Liver (tissue), 9 donors: ENCODE data around the gene RPS6KA2. TPM values are rescaled to one million over a fixed set of nuclear protein-coding genes. Genes with fewer than 3 reads are reported as not detected.
A peak's percentile ranks its signal among the peaks of the same experiment; 100 is the strongest.
"Not testable (repeated sequence)": the region's sequence is repeated elsewhere in the genome, so short reads cannot be mapped to it uniquely, and the experiment has no call there.

Experiments
- DNase-seq: peaks from one replicate; pipeline ENCODE4 v3.0.0-alpha.2; 2017; ENCODE audit warnings: low spot score
- H3K27ac ChIP-seq, 2 donors: one replicate each; pipeline ENCODE4 v1.7.0; 2013; ENCODE audit warnings: inconsistent platforms in 2 of 2, low read length in 2 of 2, control low read depth in 1 of 2, low read depth in 1 of 2, mild to moderate bottlenecking in 1 of 2
- H3K27me3 ChIP-seq, 4 donors: one replicate each; pipeline versions ENCODE4 v1.6.1 to v1.7.0; 2013; ENCODE audit warnings: low read length in 3 of 4, inconsistent platforms in 1 of 4, mild to moderate bottlenecking in 1 of 4, moderate library complexity in 1 of 4; ENCODE audit not compliant: control insufficient read depth in 4 of 4, insufficient read depth in 4 of 4
- H3K36me3 ChIP-seq, 4 donors: one replicate each; pipeline versions ENCODE4 v1.6.1 to v1.7.0; 2013; ENCODE audit warnings: low read length in 3 of 4, mild to moderate bottlenecking in 3 of 4, low read depth in 1 of 4, moderate library complexity in 1 of 4; ENCODE audit not compliant: control insufficient read depth in 4 of 4, insufficient read depth in 3 of 4
- H3K4me1 ChIP-seq, 4 donors: one replicate each; pipeline versions ENCODE4 v1.6.1 to v1.7.0; 2013; ENCODE audit warnings: low read length in 3 of 4, mild to moderate bottlenecking in 3 of 4, moderate library complexity in 1 of 4; ENCODE audit not compliant: control insufficient read depth in 4 of 4, insufficient read depth in 4 of 4
- H3K4me3 ChIP-seq, 3 donors: one replicate each; pipeline versions ENCODE4 v1.6.1 to v1.7.0; 2013; ENCODE audit warnings: low read length in 3 of 3, control low read depth in 1 of 3, low read depth in 1 of 3, mild to moderate bottlenecking in 1 of 3
- H3K9ac ChIP-seq, 2 donors: one replicate each; pipeline ENCODE4 v1.7.0; 2013; ENCODE audit warnings: low read length in 2 of 2, mild to moderate bottlenecking in 2 of 2, moderate library complexity in 2 of 2, control low read depth in 1 of 2, low read depth in 1 of 2
- H3K9me3 ChIP-seq, 4 donors: one replicate each; pipeline versions ENCODE4 v1.6.1 to v1.7.0; 2013; ENCODE audit warnings: low read length in 3 of 4; ENCODE audit not compliant: control insufficient read depth in 4 of 4
- EGR1 ChIP-seq, 2 donors: IDR thresholded peaks; 2 replicates each; pipeline ENCODE4 v1.6.1; 2016 to 2018; ENCODE audit warnings: antibody characterized with exemption in 2 of 2, low read depth in 2 of 2
- FOXA1 ChIP-seq: IDR thresholded peaks from 2 replicates; pipeline ENCODE4 v1.6.1; 2016; ENCODE audit warnings: antibody characterized with exemption
- FOXA2 ChIP-seq: IDR thresholded peaks from 2 replicates; pipeline ENCODE4 v1.6.1; 2016; ENCODE audit warnings: antibody characterized with exemption
- HNF4A ChIP-seq, 2 donors: conservative IDR thresholded peaks; 2 replicates each; pipeline ENCODE4 v1.6.1; 2016; ENCODE audit warnings: antibody characterized with exemption in 2 of 2, mild to moderate bottlenecking in 2 of 2
- HNF4G ChIP-seq: IDR thresholded peaks from 2 replicates; pipeline ENCODE4 v1.6.1; 2016; ENCODE audit warnings: antibody characterized with exemption
- JUND ChIP-seq, 2 donors: IDR thresholded peaks; 2 replicates each; pipeline ENCODE4 v1.6.1; 2016; ENCODE audit warnings: antibody characterized with exemption in 2 of 2
- NR2F2 ChIP-seq: IDR thresholded peaks from 2 replicates; pipeline ENCODE4 v1.6.1; 2016; ENCODE audit warnings: antibody characterized with exemption
- RAD21 ChIP-seq, 2 donors: IDR thresholded peaks; 2 replicates each; pipeline ENCODE4 v1.6.1; 2016; ENCODE audit warnings: antibody characterized with exemption in 2 of 2, mild to moderate bottlenecking in 2 of 2
- RXRA ChIP-seq, 2 donors: IDR thresholded peaks; 2 replicates each; pipeline ENCODE4 v1.6.1; 2017 to 2018; ENCODE audit warnings: antibody characterized with exemption in 2 of 2, mild to moderate bottlenecking in 1 of 2
- SP1 ChIP-seq: IDR thresholded peaks from 2 replicates; pipeline ENCODE4 v1.6.1; 2018; ENCODE audit warnings: antibody characterized with exemption, mild to moderate bottlenecking
- YY1 ChIP-seq: IDR thresholded peaks from 2 replicates; pipeline ENCODE4 v1.6.1; 2016; ENCODE audit warnings: antibody characterized with exemption, mild to moderate bottlenecking
- WGBS: extraction: QIAGEN DNeasy Blood & Tissue Kit; methylation state at CpG from one replicate; pipeline ENCODE4 v1.1.7; 2013; 5-methylcytosine and 5-hydroxymethylcytosine counted together
- polyA plus RNA-seq, 2 donors: library from polyadenylated mRNA; stranded (reverse) in 1 of 2; unstranded in 1 of 2; fragments of 200-250 nt in 1 of 2; fragments of >200 nt in 1 of 2; fragmentation: Nextera tagmentation in 1 of 2; extraction: Ambion mirVana in 1 of 2; gene quantifications; one replicate each; pipeline versions ENCODE4 v1.2.1 to v1.2.3, GENCODE V29; 2013 to 2015
- total RNA-seq, 2 donors: library from RNA; depleted of rRNA; stranded (reverse); fragments of >200 nt; gene quantifications; one replicate each; pipeline ENCODE4 v1.2.3, GENCODE V29; 2014
- TF ChIP-seq, protein P1 (sequence below): IDR thresholded peaks from 2 replicates; pipeline ENCODE4 v1.6.1; 2016; ENCODE audit warnings: antibody characterized with exemption, mild to moderate bottlenecking
- TF ChIP-seq, protein P2 (sequence below): fragments of 150-350 bp; IDR thresholded peaks from 2 replicates; pipeline ENCODE4 v1.5.1; 2017; ENCODE audit warnings: improper control_type of control experiment, low read depth, low read length; ENCODE audit not compliant: missing input control
- TF ChIP-seq, protein P3 (sequence below): IDR thresholded peaks from 2 replicates; pipeline ENCODE4 v1.6.1; 2016; ENCODE audit warnings: antibody characterized with exemption
- TF ChIP-seq, protein P4 (sequence below): IDR thresholded peaks from 2 replicates; pipeline ENCODE4 v1.6.1; 2016; ENCODE audit warnings: antibody characterized with exemption
- donor health status: healthy.
- donor health status: healthy.
- donor health status: healthy.
- donor health status: healthy.
- donor health status: healthy.

Gene RPS6KA2
- total and polyA plus RNA-seq, 4 donors, result 2.5 to 9.0 (median 5.0) TPM

DNA sequence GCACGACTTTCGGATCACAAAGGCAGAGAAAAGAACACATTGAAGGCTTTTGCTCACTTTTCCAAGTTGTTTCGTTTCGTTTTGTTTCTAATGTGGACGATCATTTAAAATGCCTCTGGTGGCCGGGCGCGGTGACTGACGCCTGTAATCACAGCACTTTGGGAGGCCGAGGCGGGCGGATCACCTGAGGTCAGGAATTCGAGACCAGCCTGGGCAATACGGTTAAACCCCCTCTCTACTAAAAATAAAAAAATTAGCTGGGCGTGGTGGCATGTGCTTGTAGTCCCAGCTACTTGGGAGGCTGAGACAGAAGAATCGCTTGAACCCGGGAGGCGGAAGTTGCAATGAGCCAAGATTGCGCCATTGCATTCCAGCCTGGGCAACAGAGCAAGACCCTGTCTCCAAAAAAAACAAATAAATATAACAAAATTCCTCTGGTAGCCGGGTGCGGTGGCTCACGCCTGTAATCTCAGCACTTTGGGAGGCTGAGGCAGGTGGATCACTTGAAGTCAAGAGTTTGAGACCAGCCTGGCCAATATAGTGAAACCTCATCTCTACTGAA is 243.2 kb downstream of the RPS6KA2 start:
- Histone ChIP-seq H3K27ac (peak overlapping the region; percentile 93 to 99), H3K4me3 (peak overlapping the region; percentile 43 to 81 (median 51)), H3K9ac (peak overlapping the region; percentile 64 to 88), H3K4me1 (peaks cover 20 to 51% (median 40%) of the 10 kb centered on the region in 4 donors)
- TF ChIP-seq, protein P1, sequence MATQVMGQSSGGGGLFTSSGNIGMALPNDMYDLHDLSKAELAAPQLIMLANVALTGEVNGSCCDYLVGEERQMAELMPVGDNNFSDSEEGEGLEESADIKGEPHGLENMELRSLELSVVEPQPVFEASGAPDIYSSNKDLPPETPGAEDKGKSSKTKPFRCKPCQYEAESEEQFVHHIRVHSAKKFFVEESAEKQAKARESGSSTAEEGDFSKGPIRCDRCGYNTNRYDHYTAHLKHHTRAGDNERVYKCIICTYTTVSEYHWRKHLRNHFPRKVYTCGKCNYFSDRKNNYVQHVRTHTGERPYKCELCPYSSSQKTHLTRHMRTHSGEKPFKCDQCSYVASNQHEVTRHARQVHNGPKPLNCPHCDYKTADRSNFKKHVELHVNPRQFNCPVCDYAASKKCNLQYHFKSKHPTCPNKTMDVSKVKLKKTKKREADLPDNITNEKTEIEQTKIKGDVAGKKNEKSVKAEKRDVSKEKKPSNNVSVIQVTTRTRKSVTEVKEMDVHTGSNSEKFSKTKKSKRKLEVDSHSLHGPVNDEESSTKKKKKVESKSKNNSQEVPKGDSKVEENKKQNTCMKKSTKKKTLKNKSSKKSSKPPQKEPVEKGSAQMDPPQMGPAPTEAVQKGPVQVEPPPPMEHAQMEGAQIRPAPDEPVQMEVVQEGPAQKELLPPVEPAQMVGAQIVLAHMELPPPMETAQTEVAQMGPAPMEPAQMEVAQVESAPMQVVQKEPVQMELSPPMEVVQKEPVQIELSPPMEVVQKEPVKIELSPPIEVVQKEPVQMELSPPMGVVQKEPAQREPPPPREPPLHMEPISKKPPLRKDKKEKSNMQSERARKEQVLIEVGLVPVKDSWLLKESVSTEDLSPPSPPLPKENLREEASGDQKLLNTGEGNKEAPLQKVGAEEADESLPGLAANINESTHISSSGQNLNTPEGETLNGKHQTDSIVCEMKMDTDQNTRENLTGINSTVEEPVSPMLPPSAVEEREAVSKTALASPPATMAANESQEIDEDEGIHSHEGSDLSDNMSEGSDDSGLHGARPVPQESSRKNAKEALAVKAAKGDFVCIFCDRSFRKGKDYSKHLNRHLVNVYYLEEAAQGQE, result peak; percentile 13
- peak; percentile 14 to 19 for TF ChIP-seq HNF4A (conservative IDR thresholded peaks at IDR 0.05)
- TF ChIP-seq, protein P2, sequence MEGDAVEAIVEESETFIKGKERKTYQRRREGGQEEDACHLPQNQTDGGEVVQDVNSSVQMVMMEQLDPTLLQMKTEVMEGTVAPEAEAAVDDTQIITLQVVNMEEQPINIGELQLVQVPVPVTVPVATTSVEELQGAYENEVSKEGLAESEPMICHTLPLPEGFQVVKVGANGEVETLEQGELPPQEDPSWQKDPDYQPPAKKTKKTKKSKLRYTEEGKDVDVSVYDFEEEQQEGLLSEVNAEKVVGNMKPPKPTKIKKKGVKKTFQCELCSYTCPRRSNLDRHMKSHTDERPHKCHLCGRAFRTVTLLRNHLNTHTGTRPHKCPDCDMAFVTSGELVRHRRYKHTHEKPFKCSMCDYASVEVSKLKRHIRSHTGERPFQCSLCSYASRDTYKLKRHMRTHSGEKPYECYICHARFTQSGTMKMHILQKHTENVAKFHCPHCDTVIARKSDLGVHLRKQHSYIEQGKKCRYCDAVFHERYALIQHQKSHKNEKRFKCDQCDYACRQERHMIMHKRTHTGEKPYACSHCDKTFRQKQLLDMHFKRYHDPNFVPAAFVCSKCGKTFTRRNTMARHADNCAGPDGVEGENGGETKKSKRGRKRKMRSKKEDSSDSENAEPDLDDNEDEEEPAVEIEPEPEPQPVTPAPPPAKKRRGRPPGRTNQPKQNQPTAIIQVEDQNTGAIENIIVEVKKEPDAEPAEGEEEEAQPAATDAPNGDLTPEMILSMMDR, result peak; percentile 14
- peak in 1 of 2 donors; percentile 26 for TF ChIP-seq RAD21 (IDR thresholded peaks at IDR 0.05)
- TF ChIP-seq RXRA (IDR thresholded peaks at IDR 0.05), result peak; percentile 45 to 69
- peak in 1 of 2 donors; percentile 27 for TF ChIP-seq EGR1 (IDR thresholded peaks at IDR 0.05; ENCODE audit: low read depth in 2 of 2)
- TF ChIP-seq SP1, result peak; percentile 17
- 6% methylated on average over 22 of the region's 22 CpGs for WGBS
- H3K27me3 ChIP-seq, DNase-seq, H3K9me3 ChIP-seq, H3K36me3 ChIP-seq: not testable (repeated sequence)

DNA sequence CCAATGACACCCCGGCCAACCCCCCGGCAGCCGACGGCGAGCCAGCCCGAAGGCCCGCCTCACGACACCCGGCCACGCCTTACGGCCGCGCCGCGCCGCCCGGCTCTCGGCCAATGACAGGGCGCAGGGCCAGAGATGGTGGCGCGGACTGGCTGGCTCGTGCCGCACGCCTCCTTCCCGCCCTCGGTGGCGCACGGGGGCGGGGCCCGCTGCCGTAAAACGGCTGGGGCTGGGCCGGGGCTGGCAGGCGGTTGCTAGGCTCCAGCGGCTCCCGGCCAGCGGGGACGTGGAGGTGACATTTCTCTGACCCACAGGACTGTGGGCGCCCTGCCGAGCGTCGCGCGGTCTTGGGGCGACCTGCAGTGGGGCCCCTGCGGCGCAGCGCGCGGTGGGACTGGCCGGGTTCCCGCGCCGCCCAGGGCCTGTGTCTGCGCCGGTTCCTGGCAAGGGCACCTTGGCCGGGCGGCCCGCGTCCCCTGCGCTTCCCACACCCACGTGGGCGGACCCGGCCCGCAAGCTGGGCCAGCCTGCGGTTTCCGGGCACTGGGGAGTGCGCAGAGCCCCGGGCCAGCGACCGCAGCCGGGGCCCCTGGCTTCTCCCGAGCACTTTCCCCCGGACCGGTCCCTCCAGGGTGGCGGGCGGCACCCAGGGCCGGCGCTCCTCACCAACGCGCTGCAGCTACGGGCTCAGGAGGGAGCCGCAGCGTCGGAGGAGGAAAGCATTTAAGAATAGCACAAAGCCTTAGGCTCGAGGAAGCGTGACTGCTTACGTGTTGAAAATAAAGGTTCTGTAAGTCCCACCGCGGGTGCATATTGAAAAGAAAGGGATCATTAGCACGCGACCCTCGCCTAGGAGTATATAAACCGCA is 243.9 kb downstream of the RPS6KA2 start, which contains the start of gene MPC1:
TSS of gene MPC1 (minus strand) at position 8 of the 869 bp plus-strand sequence. CDS start 64 bp downstream, outside the sequence.
- TF ChIP-seq YY1, result peak; percentile 39
- no peak for TF ChIP-seq FOXA2
- no peak for TF ChIP-seq FOXA1
- TF ChIP-seq SP1, result peak; percentile 40
- TF ChIP-seq HNF4G, result no peak
- TF ChIP-seq, protein P3, sequence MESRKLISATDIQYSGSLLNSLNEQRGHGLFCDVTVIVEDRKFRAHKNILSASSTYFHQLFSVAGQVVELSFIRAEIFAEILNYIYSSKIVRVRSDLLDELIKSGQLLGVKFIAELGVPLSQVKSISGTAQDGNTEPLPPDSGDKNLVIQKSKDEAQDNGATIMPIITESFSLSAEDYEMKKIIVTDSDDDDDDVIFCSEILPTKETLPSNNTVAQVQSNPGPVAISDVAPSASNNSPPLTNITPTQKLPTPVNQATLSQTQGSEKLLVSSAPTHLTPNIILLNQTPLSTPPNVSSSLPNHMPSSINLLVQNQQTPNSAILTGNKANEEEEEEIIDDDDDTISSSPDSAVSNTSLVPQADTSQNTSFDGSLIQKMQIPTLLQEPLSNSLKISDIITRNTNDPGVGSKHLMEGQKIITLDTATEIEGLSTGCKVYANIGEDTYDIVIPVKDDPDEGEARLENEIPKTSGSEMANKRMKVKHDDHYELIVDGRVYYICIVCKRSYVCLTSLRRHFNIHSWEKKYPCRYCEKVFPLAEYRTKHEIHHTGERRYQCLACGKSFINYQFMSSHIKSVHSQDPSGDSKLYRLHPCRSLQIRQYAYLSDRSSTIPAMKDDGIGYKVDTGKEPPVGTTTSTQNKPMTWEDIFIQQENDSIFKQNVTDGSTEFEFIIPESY, result no peak
- TF ChIP-seq RXRA (IDR thresholded peaks at IDR 0.05), result no peak
- TF ChIP-seq, protein P1, result no peak
- peak in 1 of 2 donors; percentile 35 for TF ChIP-seq HNF4A (conservative IDR thresholded peaks at IDR 0.05)
- peak in 1 of 2 donors; percentile 17 for TF ChIP-seq EGR1 (IDR thresholded peaks at IDR 0.05; ENCODE audit: low read depth in 2 of 2)
- TF ChIP-seq NR2F2, result no peak
- TF ChIP-seq, protein P4, sequence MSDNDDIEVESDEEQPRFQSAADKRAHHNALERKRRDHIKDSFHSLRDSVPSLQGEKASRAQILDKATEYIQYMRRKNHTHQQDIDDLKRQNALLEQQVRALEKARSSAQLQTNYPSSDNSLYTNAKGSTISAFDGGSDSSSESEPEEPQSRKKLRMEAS, result no peak
- TF ChIP-seq, protein P2, result no peak
- no peak for TF ChIP-seq JUND (IDR thresholded peaks at IDR 0.05)
- H3K36me3 ChIP-seq, result no peaks in the 10 kb centered on the region
- H3K4me3 ChIP-seq, result peak within 1 kb of the TSS; percentile 77 to 96 (median 91)
- DNase-seq, result peak; percentile 96
- WGBS, result under 1% methylated on average over 94 of the region's 94 CpGs
- H3K27ac ChIP-seq, result peak within 1 kb of the TSS; percentile 93 to 99
- no peaks in the 10 kb centered on the region for H3K27me3 ChIP-seq
- H3K4me1 ChIP-seq, result peaks cover 14 to 51% (median 40%) of the 10 kb centered on the region in 4 donors
- H3K9ac ChIP-seq, result peak within 1 kb of the TSS; percentile 88 to 99
- H3K9me3 ChIP-seq, result no peaks in the 10 kb centered on the region
